NAMALWA (cell line): Measurements from ENCODE around the gene TNFAIP8L1.

Experiments
- DNase-seq: peaks from one replicate; pipeline ENCODE4 v3.0.0-alpha.2; 2015; ENCODE audit warnings: low spot score

The TNFAIP8L1 gene

GRCh38 chr19:4649392-4650047 is 10.2 kb downstream of the TNFAIP8L1 start:
- DNase-seq, result no peak

DNA sequence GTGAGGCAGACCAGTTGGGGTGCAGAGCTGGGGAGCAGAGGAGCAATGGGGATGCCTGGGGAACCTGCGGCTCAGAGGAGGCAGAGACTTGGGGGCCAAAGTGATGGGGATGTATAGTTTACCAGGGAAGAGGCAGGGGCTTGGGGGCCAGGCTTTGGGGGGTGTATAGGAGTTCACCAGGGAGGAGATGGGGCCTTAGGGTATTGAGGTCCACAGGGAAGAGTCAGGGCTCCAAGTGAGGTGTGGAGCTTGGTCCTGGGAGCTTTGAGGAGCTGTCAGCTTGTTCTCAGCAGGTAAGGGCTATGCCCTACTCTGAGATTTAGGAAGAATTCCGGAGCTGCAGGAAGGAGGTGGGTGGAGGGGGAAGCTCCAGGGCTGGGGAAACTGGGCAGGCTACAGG is 10.8 kb downstream of the TNFAIP8L1 start:
- DNase-seq, result no peak

GRCh38 chr19:4652075-4652474 is 12.8 kb downstream of the TNFAIP8L1 start:
- no peak for DNase-seq

GRCh38 chr19:4653793-4654436 is 14.6 kb downstream of the TNFAIP8L1 start:
- no peak for DNase-seq

- peak; percentile 40 for DNase-seq
These were observed 15.4 kb downstream of the TNFAIP8L1 start for GRCh38 chr19:4654437-4655361.

GRCh38 chr19:4656102-4656501 is 16.8 kb downstream of the TNFAIP8L1 start:
- DNase-seq, result no peak

DNA sequence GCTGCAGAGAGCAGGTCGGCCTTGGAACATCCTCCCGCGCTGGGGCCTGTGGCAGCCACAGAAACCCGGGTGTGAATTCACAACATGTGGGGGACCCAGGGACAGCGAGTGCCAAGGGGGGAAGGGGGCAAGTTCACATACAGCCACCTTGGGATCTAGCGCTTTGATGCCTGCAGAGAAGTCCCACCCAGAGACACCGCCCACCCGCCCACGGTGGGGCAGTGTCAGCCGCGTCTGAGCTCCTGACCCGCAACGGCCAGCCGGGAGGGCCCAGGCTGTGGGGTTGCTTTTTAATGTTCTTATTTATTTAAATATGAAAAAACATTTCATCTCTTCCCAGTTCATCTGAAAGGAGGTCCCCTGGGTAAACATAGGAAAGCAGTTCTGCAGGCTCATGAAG is 17.9 kb downstream of the TNFAIP8L1 start:
- DNase-seq, result no peak

DNA sequence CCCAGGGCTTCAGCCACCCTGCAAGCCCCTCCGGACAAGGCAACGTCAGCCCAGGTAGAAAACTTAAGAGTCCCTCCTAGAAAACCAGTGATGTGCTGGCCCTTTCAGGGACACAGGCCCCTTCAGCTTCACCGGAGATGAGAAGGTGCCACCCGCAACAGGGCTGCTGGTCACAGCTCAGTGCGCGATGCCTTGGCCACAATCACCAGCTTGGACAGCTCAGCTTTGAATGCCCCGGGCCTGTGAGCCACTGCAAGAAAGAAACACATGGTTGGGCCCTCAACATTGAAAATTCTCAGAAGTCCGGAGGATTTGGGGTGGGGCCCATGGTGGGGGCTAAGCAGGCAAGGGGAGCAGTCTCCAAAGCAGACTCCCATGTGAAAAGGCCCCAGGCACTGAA is 18.5 kb downstream of the TNFAIP8L1 start:
- no peak for DNase-seq

DNA sequence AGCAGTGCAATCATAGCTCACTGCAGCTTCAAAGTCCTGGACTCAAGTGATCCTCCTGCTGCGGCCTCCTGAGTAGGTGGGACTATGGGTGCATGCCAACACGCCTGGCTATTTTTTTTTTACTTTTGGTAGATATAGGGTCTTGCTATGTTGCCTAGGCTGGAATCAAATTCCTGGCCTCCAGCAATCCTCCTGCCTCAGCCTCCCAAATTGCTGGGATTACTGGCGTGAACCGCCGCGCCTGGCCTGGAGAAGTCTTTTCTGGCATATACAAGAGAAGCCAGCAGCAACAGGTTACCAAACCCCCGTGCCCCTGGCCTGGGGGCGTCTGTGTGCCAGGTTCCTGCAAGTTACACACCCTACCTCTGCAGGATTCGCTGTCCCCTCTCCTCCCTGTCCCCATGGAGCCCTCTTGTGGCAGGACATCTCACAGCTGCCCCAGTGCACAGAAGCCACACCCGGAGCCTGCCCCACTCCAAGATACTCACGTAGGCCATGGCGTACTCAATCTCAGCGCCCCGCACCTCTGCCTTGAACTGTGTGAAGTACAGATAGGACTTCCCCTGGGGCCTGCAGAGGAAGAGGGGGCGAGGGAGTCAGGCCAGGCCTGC is 21.0 kb downstream of the TNFAIP8L1 start:
- DNase-seq, result peak; percentile 51

GRCh38 chr19:4660993-4661392 is 21.7 kb downstream of the TNFAIP8L1 start:
- no peak for DNase-seq

- DNase-seq, result no peak
These were observed 22.8 kb downstream of the TNFAIP8L1 start for GRCh38 chr19:4662020-4662695.

- DNase-seq, result no peak
These were observed 23.5 kb downstream of the TNFAIP8L1 start for GRCh38 chr19:4662812-4663211.

DNA sequence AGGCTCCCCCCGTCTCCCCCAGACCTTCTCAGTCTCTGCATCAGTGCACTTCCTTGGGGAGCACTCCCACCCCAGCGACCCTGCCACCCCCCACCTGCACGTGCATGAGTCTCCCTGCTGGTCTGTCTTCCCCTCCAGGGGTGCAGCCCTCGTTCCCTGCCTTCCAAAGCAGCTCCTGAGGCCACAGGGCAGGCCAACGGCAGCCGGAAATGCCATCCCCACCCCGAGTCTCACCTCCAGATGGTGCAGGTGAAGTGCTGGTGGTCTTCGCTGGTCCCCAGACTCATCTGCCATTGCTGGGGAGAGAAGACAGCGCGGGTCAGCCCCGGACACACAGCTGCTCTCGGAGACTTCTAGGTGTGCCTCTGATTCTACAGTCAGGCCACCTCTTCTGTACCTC is 25.3 kb downstream of the TNFAIP8L1 start:
- no peak for DNase-seq

- DNase-seq, result peak; percentile 91
These were observed 30.6 kb downstream of the TNFAIP8L1 start, which contains the start of gene MYDGF for GRCh38 chr19:4669723-4670480. Gene MYDGF, minus strand, starts transcription at chr19:4670342. Its CDS starts 8 bp downstream, at chr19:4670334.

DNA sequence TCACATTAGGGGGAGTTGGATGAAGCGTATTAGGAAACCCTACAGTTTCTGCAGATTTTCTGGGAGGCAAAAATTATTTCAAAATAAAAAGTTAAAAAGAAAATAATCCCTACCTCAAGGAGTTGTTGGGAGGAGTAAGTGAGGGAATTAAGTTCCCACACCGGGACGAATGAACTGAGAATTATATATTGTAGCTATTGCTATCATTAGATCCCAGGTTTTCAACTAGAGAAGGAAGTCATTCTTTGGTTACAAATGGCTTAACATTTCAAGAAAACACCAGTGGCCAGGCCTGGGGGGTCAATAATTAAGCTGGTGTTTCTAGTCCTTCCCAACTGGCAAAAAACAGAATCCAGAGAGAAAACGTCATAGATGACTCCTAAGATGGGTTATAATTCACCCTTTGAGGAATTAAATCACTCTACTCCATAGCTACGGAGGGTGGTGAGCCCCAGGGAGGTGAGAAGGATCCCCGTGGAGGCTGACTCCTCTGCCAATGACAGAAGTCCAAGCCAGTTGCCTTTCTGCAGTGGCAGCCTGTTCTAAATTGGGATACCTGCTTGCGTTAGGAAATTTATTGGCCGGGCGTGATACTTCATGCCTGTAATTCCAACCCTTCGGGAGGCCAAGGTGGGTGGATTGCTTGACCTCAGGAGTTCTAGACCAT is 32.0 kb downstream of the TNFAIP8L1 start:
- no peak for DNase-seq

DNA sequence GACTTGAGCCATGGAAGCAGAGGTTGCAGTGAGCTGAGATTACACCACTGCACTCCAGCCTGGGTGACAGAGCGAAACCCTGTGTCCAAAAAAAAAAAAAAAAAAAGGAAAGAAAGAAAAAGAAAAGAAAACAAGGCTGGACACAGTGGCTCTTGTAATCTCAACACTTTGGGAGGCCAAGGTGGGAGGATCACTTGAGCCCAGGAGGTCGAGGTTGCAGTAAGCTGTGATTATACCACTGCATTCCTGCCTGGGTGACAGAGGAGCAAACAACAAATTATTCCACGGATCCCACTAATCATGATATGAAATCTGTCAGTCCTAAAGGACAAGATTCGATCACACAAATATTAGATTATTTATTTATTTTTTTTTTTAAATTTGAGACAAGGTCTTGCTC is 33.9 kb downstream of the TNFAIP8L1 start:
- no peak for DNase-seq

DNA sequence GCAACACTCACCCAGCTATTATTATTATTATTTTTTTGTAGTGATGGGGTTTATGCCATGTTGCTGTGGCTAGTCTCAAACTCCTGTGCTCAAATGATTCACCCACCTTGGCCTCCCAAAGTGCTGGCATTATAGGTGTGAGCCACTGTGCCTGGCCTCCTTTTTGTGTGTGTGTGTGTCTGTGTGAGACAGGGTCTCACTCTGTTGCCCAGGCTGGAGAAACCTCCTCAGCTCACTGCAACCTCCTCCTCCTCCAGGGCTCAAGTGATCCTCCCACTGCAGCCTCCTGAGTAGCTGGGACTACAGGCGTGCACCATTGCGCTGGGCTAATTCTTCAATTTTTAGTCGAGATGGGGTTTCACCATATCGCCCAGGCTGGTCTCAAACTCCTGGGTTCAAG is 34.4 kb downstream of the TNFAIP8L1 start:
- no peak for DNase-seq

DNA sequence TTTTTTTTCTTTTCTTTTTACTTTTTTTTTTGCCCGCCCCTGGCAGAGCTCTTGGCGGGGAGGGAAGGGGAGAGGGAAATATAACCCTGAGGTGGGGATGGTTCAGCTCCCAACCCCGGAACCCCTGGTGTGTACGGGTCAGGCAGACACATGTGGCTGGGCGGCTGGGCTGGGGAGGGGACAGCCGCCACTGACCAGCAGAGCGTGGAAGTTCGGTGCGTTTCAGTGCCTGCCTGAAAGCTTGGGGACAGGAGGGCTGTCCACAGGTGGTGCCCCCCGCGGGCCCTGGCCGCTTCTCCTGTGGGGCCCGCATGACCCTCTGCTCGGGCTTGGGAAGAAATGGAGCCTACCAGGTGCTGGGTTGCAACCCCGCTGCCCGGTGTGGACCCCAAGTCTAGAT is 36.0 kb downstream of the TNFAIP8L1 start:
- no peak for DNase-seq

- peak; percentile 67 for DNase-seq
These were observed 37.8 kb downstream of the TNFAIP8L1 start for GRCh38 chr19:4676955-4677731.
